Activated naive CD8-positive, alpha-beta T cell treated with anti-CD3 and anti-CD28 coated beads, Interleukin-2, amount 50 U/mL, for 24 hours (primary cell): ENCODE data around the gene SEPTIN5.

Source experiments
- ATAC-seq: fragments of 150-1000 bp; cut with Tn5 transposase; one replicate; pipeline ENCODE4 v1.10.0; 2021
- DNase-seq: peaks from one replicate; pipeline ENCODE4 v3.0.0; 2021
- H3K27ac Mint-ChIP-seq: one replicate; pipeline ENCODE4 v1.8.0; 2021; ENCODE audit warnings: mild to moderate bottlenecking, mixed read lengths
- H3K27me3 Mint-ChIP-seq: one replicate; pipeline ENCODE4 v1.8.0; 2021; ENCODE audit warnings: mixed read lengths
- H3K36me3 Mint-ChIP-seq: one replicate; pipeline ENCODE4 v1.8.0; 2021; ENCODE audit warnings: low read depth, mixed read lengths
- H3K4me1 Mint-ChIP-seq: one replicate; pipeline ENCODE4 v1.8.0; 2021; ENCODE audit warnings: mixed read lengths
- H3K4me3 Mint-ChIP-seq: one replicate; pipeline ENCODE4 v1.8.0; 2021; ENCODE audit warnings: mild to moderate bottlenecking, moderate library complexity, mixed read lengths
- H3K9me3 Mint-ChIP-seq: one replicate; pipeline ENCODE4 v1.8.0; 2021; ENCODE audit warnings: mixed read lengths

The SEPTIN5 gene

DNA sequence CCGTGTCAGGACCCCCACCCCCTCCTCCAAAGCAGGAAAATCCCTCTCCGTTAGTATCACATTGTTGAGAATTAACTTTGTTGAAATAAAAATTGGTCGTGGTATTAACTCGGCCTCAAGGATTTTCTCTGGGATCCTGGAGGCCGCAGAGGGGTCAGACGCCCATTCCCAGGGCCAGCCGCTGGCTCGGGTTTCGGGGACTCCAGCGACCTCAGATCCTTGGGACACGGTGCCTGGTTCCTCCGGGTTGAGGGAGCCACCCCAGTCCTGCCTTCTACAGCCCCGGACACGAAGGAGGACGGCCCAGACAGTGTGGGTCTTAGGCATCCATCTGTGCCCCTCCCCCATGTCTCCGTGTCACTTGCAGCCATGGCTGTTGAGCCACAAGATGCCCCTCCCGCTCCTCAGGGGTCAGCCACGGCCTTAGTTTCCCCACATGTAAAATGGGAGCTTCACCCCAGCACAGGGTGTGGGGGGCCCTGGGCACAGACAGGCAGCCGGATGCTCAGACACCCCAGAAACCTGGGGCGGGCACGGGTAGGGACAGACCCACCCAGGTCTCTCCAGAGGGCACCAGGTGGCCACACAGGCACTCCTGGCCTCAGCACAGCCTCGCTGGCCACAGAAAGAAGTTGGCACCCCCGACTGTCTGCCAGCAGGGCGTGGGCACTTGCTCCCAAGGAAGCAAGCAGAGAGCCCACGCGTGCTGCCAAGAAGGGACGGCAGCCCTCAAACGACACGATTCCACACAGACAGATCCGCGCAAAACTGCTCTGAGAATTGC, 24.6 kb downstream of the SEPTIN5 start:
- no peaks in the 10 kb centered on the region for H3K4me1 Mint-ChIP-seq
- no peak overlapping the region for H3K4me3 Mint-ChIP-seq
- no peaks in the 10 kb centered on the region for H3K36me3 Mint-ChIP-seq
- DNase-seq, result no peak
- no peak for ATAC-seq
- H3K27me3 Mint-ChIP-seq, result no peaks in the 10 kb centered on the region
- H3K27ac Mint-ChIP-seq, result no peak overlapping the region
- H3K9me3 Mint-ChIP-seq, result no peaks in the 10 kb centered on the region

DNA sequence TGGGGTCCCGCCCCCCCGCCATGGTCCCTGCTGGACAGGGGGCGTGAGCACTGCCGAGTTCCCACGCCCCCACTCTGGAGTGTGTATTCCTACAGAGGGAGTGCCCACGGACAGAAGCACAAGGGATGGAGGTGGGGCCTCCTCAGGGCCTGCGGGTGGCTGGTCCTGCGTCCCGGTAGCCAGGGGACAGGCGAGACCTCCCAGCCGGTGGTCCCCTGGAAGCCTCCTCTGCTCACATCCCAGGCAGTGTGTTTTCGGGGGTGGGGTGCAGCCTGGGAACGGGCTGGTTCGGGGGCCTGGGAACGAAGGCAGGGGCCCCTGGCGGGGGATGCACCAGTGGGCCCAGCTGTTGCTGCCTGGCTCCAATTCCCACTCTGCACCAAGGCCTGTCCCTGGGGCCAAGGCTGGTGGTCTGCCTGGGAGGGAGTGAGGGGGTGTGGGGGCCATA, 25.2 kb downstream of the SEPTIN5 start:
- H3K4me1 Mint-ChIP-seq, result no peaks in the 10 kb centered on the region
- H3K27ac Mint-ChIP-seq, result no peak overlapping the region
- H3K9me3 Mint-ChIP-seq, result no peaks in the 10 kb centered on the region
- DNase-seq (no peak), ATAC-seq (no peak)
- H3K36me3 Mint-ChIP-seq, result no peaks in the 10 kb centered on the region
- no peak overlapping the region for H3K4me3 Mint-ChIP-seq
- H3K27me3 Mint-ChIP-seq, result no peaks in the 10 kb centered on the region

DNA sequence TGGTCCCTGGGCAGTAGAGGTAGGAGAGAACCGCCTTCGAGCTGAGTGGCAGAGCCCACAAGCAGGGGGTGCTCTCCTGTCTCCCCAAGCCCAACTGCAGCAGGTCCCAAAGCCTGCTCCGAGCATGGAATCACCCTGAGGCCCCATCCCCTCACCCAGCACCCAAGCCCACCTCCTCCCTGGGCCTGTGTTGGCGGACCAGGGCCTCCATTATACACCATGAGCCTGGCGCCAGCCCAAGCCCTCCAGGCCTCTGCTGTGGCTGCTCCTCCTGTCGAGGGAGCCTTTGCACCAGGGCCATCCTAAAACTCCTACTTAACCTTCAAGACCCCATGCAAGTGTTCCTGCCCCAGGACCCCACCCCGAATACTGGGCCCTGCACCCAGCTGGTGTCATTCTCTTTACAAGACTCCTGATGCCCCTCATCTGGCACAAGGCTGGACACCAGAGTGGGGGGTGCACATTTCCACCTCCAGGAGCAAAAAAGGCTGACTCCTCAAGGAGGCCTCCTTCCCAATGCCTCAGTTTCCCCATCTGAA, 25.7 kb downstream of the SEPTIN5 start:
- DNase-seq, result no peak
- Mint-ChIP-seq H3K36me3 (no peaks in the 10 kb centered on the region), H3K27me3 (no peaks in the 10 kb centered on the region), H3K9me3 (no peaks in the 10 kb centered on the region), H3K4me3 (no peak overlapping the region), H3K4me1 (no peaks in the 10 kb centered on the region), H3K27ac (no peak overlapping the region)
- ATAC-seq, result no peak

DNA sequence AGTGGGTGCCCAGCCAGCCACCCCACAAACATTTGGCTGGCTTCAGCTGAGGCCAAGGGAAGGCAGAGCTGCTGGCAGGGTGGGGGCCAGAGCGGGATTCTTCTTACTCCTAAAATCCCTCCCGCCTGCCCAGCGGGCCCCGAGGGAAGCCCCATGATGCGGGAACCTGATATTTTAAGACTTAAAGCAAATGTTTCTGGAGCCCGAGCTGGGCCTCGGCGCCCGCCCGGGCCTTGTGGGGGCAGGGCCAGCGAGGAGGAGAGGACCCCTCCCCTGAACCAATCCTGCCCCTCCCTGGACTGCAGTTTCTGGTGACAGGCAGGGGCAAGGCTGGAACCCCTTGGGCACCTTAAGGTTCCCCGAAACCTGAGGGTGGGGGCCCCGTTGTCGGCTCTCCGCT, 26.3 kb downstream of the SEPTIN5 start:
- DNase-seq (no peak), ATAC-seq (no peak)
- no peak overlapping the region for H3K27ac Mint-ChIP-seq
- no peaks in the 10 kb centered on the region for H3K27me3 Mint-ChIP-seq
- H3K4me3 Mint-ChIP-seq, result no peak overlapping the region
- H3K36me3 Mint-ChIP-seq, result no peaks in the 10 kb centered on the region
- no peaks in the 10 kb centered on the region for H3K9me3 Mint-ChIP-seq
- H3K4me1 Mint-ChIP-seq, result no peaks in the 10 kb centered on the region

DNA sequence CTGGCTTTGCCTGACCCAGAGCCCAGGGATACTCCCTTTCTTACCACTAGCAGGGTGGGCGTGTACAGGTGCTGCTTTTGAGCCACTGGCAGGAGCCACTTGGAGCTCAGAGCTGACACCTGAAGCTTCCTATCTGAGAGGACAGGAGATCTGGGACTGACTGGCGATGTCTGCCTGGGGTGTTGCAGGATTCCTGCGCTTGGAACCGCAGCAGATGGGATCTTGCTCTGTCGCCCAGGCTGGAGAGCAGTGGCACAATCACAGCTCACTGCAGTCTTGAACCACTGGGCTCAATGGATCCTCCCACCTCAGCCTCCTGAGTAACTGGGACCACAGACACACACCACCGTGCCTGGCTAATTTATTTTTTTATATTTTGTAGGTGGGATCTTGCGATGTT, 26.8 kb downstream of the SEPTIN5 start:
- H3K36me3 Mint-ChIP-seq, result no peaks in the 10 kb centered on the region
- no peak overlapping the region for H3K4me3 Mint-ChIP-seq
- no peaks in the 10 kb centered on the region for H3K4me1 Mint-ChIP-seq
- no peaks in the 10 kb centered on the region for H3K9me3 Mint-ChIP-seq
- no peak for ATAC-seq
- no peaks in the 10 kb centered on the region for H3K27me3 Mint-ChIP-seq
- DNase-seq, result no peak
- no peak overlapping the region for H3K27ac Mint-ChIP-seq

DNA sequence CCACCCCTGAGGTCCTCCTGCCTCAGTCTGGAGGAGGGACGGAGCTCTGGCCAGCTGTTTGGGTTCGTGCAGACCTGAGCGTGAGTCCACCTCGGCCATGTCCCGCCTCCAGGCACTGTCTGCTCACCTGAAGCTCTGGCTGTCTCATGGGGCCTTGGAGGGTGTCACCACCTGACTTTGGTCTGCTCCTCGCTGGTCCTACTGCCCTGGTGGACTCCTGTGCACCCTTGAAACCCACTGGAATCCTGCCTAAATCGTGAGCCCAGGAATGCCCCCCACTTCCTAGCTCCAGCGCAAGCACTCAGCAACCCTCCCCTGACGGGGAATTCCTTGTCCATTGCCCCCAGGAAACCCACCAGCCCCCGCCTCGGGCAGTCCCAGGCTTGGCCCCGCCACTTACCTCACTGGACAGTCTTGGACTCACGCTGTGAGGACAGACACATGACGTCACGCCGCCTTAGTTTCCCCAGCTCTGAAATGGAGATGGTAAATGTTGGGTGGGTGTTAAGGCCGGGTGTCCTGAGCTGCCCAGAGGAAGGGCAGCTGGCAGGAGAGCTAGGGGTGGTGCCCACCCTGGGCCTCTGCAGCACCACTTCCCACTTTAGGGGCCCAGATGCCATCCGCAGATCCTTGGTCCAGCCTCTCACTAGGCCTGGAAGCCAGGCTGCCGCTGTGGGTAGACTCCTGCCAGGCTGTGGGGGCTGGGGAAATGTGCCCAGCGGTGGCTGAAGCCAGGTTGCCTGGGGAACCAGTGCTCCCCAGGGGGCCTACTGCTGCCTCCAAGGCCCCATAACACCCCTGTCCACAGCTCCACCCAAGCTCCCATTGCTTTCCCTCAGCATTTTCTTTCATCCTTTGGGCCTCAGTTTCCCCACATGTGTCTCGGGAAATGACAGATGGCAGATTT, 28.1 kb downstream of the SEPTIN5 start:
- Mint-ChIP-seq H3K4me3 (no peak overlapping the region), H3K27me3 (no peaks in the 10 kb centered on the region), H3K27ac (no peak overlapping the region), H3K9me3 (no peaks in the 10 kb centered on the region), H3K4me1 (no peaks in the 10 kb centered on the region), H3K36me3 (no peaks in the 10 kb centered on the region)
- DNase-seq, result no peak
- ATAC-seq, result no peak

DNA sequence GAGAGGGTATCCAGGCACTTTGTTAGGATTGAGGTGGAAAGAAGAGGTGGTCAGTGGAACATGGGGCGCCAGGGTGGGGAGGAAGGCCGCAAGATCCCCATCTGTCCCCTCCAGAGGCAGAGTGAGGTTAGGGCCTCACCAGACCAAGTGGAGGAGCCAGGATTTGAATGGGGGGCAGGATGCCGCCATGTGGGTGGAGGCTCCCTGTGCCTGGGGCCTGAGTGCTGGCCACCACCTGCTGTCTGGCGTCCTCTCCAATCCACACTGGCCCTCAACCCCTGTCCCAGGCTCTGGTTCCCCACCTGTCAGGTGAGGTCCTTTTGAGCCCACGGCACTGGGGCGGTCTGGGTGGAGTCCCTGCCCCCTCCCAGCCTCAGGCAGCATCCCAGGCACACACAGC, 28.8 kb downstream of the SEPTIN5 start:
- Mint-ChIP-seq H3K27ac (no peak overlapping the region), H3K9me3 (no peaks in the 10 kb centered on the region), H3K27me3 (no peaks in the 10 kb centered on the region), H3K36me3 (no peaks in the 10 kb centered on the region), H3K4me3 (no peak overlapping the region), H3K4me1 (no peaks in the 10 kb centered on the region)
- DNase-seq (no peak), ATAC-seq (no peak)

DNA sequence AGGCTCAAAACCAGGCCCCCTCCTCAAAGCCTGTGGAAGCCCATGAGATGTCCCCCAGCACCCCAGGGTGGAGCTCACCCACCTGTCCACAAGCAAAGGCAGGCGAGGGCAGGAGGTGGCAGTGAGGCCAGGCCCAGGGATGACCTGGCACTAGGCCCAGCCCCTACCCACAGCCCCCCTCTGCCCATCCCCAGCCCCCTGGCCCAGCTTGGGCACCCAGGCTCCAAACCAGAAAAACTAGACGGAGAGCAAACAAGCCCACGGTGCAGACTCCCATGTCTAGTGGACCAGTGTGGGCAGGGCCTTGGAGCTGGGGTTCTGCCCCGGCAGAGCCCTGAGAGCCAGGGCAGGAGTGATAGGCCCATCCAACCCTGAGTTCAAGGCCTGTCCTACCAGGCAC, 29.3 kb downstream of the SEPTIN5 start:
- H3K27me3 Mint-ChIP-seq, result no peaks in the 10 kb centered on the region
- H3K4me3 Mint-ChIP-seq, result no peak overlapping the region
- ATAC-seq, result no peak

DNA sequence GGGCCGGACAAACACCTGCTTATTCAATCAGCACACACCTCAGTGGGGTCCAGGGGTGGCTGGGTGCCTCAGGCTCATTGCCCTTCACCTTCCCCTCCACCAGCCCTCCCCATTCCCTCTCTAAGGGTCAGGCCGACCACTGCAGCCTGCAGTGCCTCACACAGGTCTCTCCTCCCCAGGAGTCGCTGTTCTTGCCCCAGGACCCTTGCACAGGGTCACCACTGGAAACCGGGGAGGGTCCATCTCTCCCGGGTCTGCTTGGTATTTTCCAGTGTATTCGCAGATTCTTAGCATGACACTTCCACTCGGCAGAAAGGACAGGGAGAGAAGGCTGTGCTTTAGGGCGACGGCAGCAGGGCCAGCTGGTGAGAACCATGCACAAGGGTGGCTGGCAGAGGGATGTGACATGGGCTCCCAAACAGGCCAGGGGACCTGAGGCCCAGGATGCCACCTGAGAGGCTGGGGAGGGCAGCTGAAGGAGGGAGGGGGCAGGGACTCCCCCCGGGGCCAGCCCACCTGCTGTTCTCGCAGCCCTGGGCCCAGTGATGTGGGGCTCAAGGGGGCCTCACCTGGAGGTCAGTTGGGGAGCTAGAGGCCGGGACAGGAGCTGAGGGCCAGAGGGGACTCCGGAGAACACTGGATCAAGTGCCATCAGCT, 30.2 kb downstream of the SEPTIN5 start:
- H3K4me3 Mint-ChIP-seq, result no peak overlapping the region
- H3K27ac Mint-ChIP-seq, result no peak overlapping the region
- no peak for DNase-seq
- no peaks in the 10 kb centered on the region for H3K27me3 Mint-ChIP-seq
- no peak for ATAC-seq
- H3K4me1 Mint-ChIP-seq, result no peaks in the 10 kb centered on the region
- no peaks in the 10 kb centered on the region for H3K36me3 Mint-ChIP-seq
- H3K9me3 Mint-ChIP-seq, result no peaks in the 10 kb centered on the region

More for the DNA sequence above, 29.3 kb downstream of the SEPTIN5 start:
- no peak for DNase-seq
- no peak overlapping the region for H3K27ac Mint-ChIP-seq
- no peaks in the 10 kb centered on the region for H3K4me1 Mint-ChIP-seq
- H3K36me3 Mint-ChIP-seq, result no peaks in the 10 kb centered on the region
- no peaks in the 10 kb centered on the region for H3K9me3 Mint-ChIP-seq

DNA sequence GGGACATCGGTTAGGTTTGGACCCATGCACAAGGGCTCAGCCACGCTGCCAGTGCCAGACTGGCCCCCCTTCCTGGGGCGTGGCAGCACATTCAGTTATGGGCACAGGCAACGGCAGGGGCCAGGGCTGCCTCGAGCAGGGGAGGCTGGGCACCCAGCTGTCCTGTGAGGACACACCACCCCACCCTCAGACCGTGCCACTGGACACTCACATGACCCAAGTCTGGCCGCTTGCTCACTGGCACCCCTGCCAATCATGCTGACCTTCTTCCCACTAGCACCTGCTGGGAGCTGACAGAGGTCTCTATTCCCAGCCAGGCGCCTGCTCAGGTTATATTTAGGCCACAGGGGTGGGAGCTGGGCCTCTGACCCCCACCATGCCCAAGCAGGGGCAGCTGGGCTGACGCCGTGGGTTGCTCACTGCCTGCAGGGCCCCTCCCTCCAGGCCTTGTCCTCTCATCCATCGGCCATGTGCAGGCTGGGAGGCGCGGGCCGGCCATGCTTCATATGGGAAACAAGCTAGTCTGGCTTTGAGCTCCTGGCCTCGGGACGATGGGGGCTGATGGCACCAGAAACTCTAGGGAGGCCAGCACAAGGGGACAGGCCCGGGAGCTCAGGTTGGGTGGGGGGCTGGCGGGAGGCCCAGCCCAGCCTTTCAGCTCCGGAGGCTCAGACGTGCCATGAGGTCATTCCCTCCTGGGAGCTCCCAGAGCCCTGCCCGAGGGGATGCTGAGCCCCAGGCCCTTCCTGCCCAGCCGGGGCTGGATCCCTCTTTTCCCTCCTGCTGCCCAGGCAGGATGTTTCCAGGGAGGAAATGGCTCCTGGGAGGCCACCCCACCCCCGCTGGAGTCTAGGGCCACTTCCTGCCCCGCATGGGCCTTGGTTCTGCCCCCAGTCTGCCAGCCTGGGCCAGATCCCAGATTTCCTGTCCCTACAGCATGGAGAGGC, 31.1 kb downstream of the SEPTIN5 start:
- H3K4me3 Mint-ChIP-seq, result no peak overlapping the region
- no peaks in the 10 kb centered on the region for H3K4me1 Mint-ChIP-seq
- no peak for DNase-seq
- H3K27me3 Mint-ChIP-seq, result no peaks in the 10 kb centered on the region
- no peak for ATAC-seq
- H3K27ac Mint-ChIP-seq, result no peak overlapping the region
- no peaks in the 10 kb centered on the region for H3K36me3 Mint-ChIP-seq
- no peaks in the 10 kb centered on the region for H3K9me3 Mint-ChIP-seq

DNA sequence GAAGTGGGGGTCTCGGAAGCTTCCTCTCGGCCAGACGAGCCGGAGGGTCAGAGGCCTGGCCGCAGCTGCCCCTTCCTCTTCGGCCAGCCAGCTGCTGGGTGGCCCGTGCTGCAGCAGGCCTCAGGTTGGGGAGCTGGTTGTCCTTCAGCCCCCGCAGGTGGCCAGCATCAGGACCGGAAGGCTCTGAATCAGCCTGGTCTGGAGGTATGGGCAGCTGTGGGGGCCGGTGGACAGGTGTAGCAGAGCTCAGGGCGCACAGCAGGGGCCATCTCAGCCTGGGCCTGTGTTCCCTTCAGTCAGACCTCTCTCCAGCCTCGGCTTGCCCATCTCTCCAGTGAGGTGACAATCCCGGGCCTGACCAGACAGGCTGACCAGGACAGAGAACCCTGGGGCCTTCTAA, 32.4 kb downstream of the SEPTIN5 start:
- no peaks in the 10 kb centered on the region for H3K4me1 Mint-ChIP-seq
- no peaks in the 10 kb centered on the region for H3K36me3 Mint-ChIP-seq
- H3K9me3 Mint-ChIP-seq, result no peaks in the 10 kb centered on the region
- DNase-seq, result no peak
- no peak overlapping the region for H3K4me3 Mint-ChIP-seq
- H3K27me3 Mint-ChIP-seq, result no peaks in the 10 kb centered on the region
- H3K27ac Mint-ChIP-seq, result no peak overlapping the region
- no peak for ATAC-seq

DNA sequence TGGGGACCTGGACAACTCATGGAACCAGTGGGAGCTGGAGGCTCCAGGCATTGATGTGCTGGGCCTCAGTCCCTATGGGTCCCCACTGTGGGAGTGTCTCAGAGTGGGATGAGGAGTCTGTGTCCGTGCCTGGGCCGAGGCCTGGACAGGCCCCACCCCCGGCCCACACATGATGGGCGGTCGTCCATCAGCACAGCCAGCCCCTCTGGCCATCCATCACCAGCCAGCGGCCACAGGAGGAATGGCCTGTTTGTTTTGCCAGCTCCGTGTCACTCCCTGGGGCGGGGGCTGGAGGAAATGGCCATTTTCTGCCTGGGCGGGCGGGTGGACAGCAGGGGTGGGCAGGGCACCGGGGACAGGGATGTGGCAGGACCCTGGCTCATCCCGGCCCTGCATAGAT, 33.2 kb downstream of the SEPTIN5 start:
- DNase-seq (no peak), ATAC-seq (no peak)
- Mint-ChIP-seq H3K4me3 (no peak overlapping the region), H3K27me3 (no peaks in the 10 kb centered on the region), H3K36me3 (no peaks in the 10 kb centered on the region), H3K4me1 (no peaks in the 10 kb centered on the region), H3K9me3 (no peaks in the 10 kb centered on the region), H3K27ac (no peak overlapping the region)

DNA sequence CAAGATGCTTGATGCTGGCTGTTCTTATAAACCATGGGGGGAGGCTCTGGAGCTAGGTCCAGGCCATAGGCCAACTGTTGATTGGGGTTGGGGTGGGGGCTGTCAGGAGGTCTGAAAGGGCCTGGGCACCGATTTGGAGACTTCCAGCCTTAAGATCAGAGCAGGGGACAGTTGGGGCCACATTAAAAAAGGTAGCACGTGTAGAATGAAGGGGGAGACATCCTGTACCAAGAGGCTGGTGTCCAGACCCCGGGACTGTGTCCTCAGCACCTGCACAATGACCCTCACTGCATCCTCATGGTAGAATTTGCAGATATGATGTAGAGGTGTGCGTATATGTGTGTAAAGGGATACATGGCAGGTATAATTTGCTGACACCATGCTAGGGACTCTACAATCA, 33.8 kb downstream of the SEPTIN5 start:
- ATAC-seq (no peak), DNase-seq (no peak)
- Mint-ChIP-seq H3K27me3 (peaks cover 2% of the 10 kb centered on the region), H3K36me3 (no peaks in the 10 kb centered on the region), H3K9me3 (no peaks in the 10 kb centered on the region), H3K4me1 (no peaks in the 10 kb centered on the region), H3K4me3 (no peak overlapping the region), H3K27ac (no peak overlapping the region)
